Right atrium auricular region (tissue), 2 donors: ENCODE results near the gene FAM24B. TPM values are rescaled to one million over a fixed set of nuclear protein-coding genes. Genes with fewer than 3 reads are reported as not detected.

Source experiments
- DNase-seq: peaks from one replicate; pipeline ENCODE4 v3.0.0-alpha.2; 2019; ENCODE audit warnings: low spot score
- H3K27ac ChIP-seq, 2 donors: fragments of 200-600 bp; sonication (generic); 1 replicate in 1 of 2; 2 replicates in 1 of 2; pipeline ENCODE4 v1.5.1; 2016 to 2019
- H3K27me3 ChIP-seq, 2 donors: fragments of 200-600 bp; sonication (generic); one replicate each; pipeline versions ENCODE4 v1.5.1 to v1.6.0; 2017 to 2019
- H3K36me3 ChIP-seq: fragments of 200-600 bp; sonication (generic); one replicate; pipeline ENCODE4 v1.5.1; 2016
- H3K4me1 ChIP-seq, 2 donors: fragments of 200-600 bp; sonication (generic); one replicate each; pipeline versions ENCODE4 v1.5.1 to v1.6.0; 2017 to 2019
- H3K4me3 ChIP-seq, 2 donors: fragments of 200-600 bp; sonication (generic); 1 replicate in 1 of 2; 2 replicates in 1 of 2; pipeline ENCODE4 v1.5.1; 2017 to 2019; ENCODE audit warnings: mild to moderate bottlenecking in 1 of 2, moderate library complexity in 1 of 2
- H3K9me3 ChIP-seq, 2 donors: fragments of 200-600 bp; sonication (generic); one replicate each; pipeline ENCODE4 v1.5.1; 2019
- CTCF ChIP-seq, 2 donors: fragments of 200-600 bp; sonication (generic); IDR thresholded peaks; one replicate each; pipeline ENCODE4 v1.5.1; 2019; ENCODE audit warnings: antibody characterized with exemption in 2 of 2
- total RNA-seq, 2 donors: library from RNA; depleted of rRNA; stranded (reverse); fragments of >200 nt; gene quantifications; one replicate each; pipeline ENCODE4 v1.1.0, GENCODE V29; 2016

The FAM24B gene
- total RNA-seq, 2 donors from 2014 or later = 1.1 to 1.7 TPM

GRCh38 chr10:122828716-122829255, 50.6 kb downstream of the FAM24B start:
- DNase-seq = no peak
- Histone ChIP-seq H3K4me1 (no peaks in the 10 kb centered on the region), H3K27ac (no peak overlapping the region), H3K9me3 (no peaks in the 10 kb centered on the region), H3K36me3 (no peaks in the 10 kb centered on the region), H3K4me3 (no peak overlapping the region), H3K27me3 (no peaks in the 10 kb centered on the region)
- TF ChIP-seq CTCF (IDR thresholded peaks at IDR 0.05) = no peak

GRCh38 chr10:122827302-122827701, 52.1 kb downstream of the FAM24B start:
- no peaks in the 10 kb centered on the region for H3K9me3 ChIP-seq
- no peak for TF ChIP-seq CTCF (IDR thresholded peaks at IDR 0.05)
- no peaks in the 10 kb centered on the region for H3K27me3 ChIP-seq
- H3K36me3 ChIP-seq = no peaks in the 10 kb centered on the region
- H3K27ac ChIP-seq = no peak overlapping the region
- H3K4me1 ChIP-seq = no peaks in the 10 kb centered on the region
- H3K4me3 ChIP-seq = no peak overlapping the region
- no peak for DNase-seq

GRCh38 chr10:122822973-122823690, 56.2 kb downstream of the FAM24B start:
- no peak overlapping the region for H3K27ac ChIP-seq
- no peaks in the 10 kb centered on the region for H3K9me3 ChIP-seq
- no peak for DNase-seq
- no peaks in the 10 kb centered on the region for H3K36me3 ChIP-seq
- peaks cover 0 to 7% of the 10 kb centered on the region in 2 donors for H3K27me3 ChIP-seq
- no peaks in the 10 kb centered on the region for H3K4me1 ChIP-seq
- no peak for TF ChIP-seq CTCF (IDR thresholded peaks at IDR 0.05)
- no peak overlapping the region for H3K4me3 ChIP-seq

GRCh38 chr10:122821808-122822207, 57.6 kb downstream of the FAM24B start:
- no peak for TF ChIP-seq CTCF (IDR thresholded peaks at IDR 0.05)

GRCh38 chr10:122815458-122815857, 63.9 kb downstream of the FAM24B start:
- Histone ChIP-seq H3K4me3 (no peak overlapping the region), H3K27ac (no peak overlapping the region), H3K4me1 (no peaks in the 10 kb centered on the region), H3K36me3 (no peaks in the 10 kb centered on the region), H3K27me3 (peaks cover 0 to 7% of the 10 kb centered on the region in 2 donors), H3K9me3 (no peaks in the 10 kb centered on the region)
- TF ChIP-seq CTCF (IDR thresholded peaks at IDR 0.05) = no peak
- DNase-seq = no peak

More at GRCh38 chr10:122821808-122822207, 57.6 kb downstream of the FAM24B start:
- H3K27me3 ChIP-seq = peaks cover 0 to 7% of the 10 kb centered on the region in 2 donors
- H3K27ac ChIP-seq = no peak overlapping the region
- no peak for DNase-seq
- H3K4me1 ChIP-seq = no peaks in the 10 kb centered on the region
- no peaks in the 10 kb centered on the region for H3K9me3 ChIP-seq
- H3K4me3 ChIP-seq = no peak overlapping the region
- no peaks in the 10 kb centered on the region for H3K36me3 ChIP-seq
